GM12873 (cell line): Measurements from ENCODE around the gene HSPA12B.
A peak's percentile ranks its signal among the peaks of the same experiment; 100 is the strongest.

Experiments used
- TF ChIP-seq, protein P1 (sequence below): IDR thresholded peaks from 2 replicates; pipeline ENCODE4 v1.5.1; 2012; ENCODE audit warnings: low read depth, mild to moderate bottlenecking, moderate library complexity, low read length, control low read depth; ENCODE audit not compliant: insufficient read depth; ENCODE audit errors: missing control alignments

The HSPA12B gene

DNA sequence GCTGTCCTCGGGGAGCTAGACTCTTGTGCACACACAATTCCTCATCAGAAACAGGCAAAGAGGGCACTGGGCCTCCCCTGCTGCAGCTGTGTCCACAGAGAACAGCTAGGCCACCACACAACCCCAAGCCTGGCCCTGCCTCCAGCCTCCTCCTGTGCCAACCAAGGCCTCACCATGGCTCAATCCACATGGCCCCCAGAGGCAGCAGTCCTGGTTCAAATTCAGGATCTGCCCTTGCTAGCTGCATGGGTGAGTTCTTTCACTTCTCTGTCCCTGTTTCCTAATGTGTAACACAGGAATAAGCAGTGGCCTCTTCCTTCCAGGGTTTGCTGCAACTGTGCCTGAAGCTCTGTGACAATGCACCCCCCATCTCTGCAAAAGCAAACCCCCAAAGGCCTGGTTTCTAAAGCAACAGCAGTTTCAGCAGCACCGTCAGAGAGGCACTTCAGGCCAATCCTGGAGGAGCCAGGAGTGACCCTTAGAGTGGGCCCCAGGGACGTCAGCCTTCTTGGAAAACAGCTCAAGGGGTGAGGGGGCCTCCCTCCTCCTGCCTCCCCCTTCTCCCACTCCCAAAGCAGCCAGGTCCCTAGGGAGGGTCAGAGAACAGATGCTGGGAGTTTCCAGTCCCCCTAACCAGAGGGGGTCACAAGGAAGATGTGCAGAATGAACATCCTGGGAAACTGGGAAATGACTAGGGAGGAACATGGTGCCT lies 32.8 kb downstream of the HSPA12B start:
- TF ChIP-seq, protein P1, sequence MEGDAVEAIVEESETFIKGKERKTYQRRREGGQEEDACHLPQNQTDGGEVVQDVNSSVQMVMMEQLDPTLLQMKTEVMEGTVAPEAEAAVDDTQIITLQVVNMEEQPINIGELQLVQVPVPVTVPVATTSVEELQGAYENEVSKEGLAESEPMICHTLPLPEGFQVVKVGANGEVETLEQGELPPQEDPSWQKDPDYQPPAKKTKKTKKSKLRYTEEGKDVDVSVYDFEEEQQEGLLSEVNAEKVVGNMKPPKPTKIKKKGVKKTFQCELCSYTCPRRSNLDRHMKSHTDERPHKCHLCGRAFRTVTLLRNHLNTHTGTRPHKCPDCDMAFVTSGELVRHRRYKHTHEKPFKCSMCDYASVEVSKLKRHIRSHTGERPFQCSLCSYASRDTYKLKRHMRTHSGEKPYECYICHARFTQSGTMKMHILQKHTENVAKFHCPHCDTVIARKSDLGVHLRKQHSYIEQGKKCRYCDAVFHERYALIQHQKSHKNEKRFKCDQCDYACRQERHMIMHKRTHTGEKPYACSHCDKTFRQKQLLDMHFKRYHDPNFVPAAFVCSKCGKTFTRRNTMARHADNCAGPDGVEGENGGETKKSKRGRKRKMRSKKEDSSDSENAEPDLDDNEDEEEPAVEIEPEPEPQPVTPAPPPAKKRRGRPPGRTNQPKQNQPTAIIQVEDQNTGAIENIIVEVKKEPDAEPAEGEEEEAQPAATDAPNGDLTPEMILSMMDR, result no peak

DNA sequence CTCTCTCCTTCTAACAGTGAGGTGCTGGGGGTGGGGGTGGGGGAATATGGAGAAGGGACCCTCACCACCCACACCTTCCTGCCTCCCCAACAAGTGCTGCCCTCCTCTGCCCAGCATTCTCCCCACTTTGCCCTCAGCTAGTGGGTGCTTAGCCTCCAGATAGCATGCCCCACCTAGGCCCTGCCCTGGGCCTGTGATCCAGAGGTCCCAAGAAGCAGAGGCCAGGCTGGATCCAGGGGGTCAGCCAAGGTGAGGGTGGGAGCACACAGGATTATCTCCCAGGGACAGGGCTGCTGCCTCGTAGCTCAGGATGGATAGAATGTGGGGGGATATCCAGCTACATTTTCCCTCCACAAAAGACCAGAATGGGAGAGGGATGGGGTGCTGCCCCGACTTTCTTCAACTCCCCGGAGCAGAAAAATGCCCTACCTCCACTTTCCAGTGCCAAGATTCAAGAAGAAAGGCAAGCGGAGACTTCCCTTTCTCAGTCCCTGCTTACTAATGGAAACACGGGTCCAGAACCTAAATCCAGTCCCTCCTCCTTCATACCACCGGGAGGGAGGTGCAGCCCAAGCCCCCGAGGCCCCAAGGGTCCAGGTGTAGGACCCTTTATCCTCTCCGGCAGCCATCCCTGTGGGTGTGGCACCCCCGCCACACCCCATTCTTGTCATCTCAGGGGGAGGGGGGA lies 34.1 kb downstream of the HSPA12B start:
- TF ChIP-seq, protein P1, result no peak

DNA sequence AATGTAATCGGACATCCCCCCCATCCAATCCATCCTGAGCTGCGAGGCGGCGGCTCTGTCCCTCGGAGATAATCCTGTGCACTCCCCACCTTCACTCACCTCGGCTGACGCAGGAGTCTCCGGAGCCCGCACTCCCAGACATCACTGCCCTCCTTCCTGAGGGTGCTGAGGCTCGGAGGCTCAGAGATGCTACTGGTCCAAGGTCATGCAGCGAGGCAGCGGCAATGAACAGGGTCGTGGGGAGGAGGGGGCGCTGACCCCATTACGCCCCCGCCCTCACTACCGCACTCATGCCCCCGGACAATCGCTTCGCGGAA lies 34.6 kb downstream of the HSPA12B start:
- TF ChIP-seq, protein P1, result no peak

DNA sequence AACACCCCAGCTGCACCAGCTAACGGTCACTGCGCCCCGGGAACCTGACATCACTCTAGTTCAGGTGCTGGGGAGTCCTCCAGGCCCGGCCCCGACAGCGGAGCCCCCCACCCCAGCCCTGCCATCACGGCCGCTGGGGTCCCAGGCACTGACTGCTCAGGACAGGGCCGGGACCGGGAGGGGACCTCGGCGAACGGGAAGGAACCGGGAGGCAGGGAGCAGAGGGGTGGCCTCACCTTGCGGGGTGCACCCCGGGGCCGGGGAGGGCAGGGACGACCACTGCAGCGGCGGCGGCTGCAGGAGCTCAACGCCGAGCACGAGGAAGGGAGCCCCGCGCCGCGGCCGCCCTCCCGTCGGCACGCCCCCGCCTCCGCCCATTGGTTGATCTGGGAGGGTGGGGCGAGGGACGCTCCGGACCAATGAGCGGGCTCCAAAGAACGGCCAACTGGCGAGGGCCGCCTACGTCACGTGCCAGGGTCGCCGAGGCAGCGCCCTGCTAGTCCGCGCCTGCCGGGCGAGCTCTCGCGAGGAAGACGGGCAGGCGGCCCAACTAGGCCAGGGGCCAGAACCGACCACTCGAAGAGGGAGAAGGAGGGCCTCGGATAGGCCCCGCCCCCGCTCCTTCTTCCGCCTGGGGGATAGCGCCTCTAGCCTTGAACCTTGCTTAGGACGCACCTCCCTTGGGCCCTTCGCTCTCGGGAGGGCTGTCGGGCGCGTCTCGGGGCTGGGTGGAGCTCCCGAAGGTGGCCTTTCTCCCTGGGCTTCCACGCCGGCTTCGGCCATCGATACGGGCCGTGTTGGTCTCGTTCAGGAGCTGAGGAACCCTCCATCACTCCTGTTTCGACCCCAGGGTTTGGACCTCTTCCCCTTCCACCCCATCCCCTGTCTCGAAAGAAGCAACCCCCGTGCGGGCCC lies 35.2 kb downstream of the HSPA12B start, which contains the start of gene ADISSP:
Gene ADISSP, minus strand, starts transcription at position 327 of the 915 bp plus-strand sequence. CDS start 7,653 bp downstream, outside the sequence.
- TF ChIP-seq, protein P1, result peak; percentile 35

DNA sequence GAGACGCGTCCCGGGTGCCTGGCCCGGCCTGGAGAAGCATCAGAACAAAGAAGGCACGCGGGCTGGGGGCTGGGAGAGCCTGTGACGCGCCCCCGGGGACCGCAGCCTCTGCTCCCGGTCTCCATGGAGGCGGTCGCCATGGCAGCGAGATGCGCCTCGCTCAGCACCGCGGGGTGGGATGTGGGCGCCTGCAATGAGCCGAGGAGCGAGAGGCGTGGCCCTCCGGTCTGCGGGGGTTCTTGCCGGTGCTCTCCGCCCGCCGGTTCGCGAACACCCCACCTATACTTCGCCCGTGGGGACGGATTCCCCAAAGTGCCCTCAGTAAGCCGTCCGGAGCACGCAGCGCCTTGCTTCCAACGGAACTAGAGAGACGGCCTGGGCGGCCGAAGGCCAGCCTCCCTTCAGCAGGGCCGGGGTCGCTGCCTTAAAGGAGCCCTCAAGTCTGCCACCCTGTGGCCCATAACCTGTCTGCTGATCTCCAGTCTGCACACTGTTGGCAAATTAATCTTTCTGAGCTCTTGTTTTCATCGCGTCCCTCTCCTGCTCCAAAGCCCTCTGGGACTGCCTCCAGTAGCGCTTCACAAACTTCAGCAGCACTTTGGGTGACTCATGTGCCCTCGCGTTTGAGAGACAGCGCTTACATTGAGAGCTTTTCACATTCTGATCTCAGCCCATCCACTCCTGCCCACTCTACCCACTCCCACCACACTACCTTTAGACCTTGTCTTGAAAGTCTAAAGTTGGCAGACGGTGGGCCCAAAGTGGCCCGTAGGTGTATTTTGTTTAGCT lies 36.1 kb downstream of the HSPA12B start:
- TF ChIP-seq, protein P1, result peak; percentile 78

DNA sequence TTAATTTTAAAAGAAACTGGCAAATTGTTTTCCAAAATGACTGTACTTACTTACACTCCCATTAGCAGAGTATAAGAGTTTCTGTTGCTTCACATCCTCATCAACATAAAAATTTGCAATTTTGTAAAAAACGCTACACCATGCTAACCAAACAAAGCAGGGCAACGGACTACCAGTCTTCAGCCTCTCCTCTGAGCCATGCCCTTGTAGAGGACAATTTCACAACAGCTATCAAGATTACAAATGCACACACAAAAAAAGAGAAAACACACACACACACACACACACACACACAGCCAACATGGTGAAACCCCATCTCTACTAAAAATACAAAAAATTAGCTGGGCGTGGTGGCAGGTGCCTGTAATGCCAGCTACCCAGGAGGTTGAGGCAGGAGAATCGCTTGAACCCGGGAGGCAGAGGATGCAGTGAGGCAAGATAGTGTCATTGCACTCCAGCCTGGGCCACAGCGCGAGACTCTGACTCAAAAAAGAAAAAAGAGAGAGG lies 39.1 kb downstream of the HSPA12B start:
- TF ChIP-seq, protein P1, result no peak
